B cell (primary cell): ENCODE data around the gene ONECUT1. TPM values are rescaled to one million over a fixed set of nuclear protein-coding genes. Genes with fewer than 3 reads are reported as not detected.

Source experiments
- ATAC-seq: fragments of 200-7000 bp; cut with Tn5 transposase; one replicate; pipeline ENCODE4 v1.10.0; 2021; ENCODE audit warnings: low read depth, mild to moderate bottlenecking, moderate number of reproducible peaks, moderate library complexity
- CTCF ChIA-PET: fragments of 350-600 bp; sonication (Branson Sonifier 250); formaldehyde crosslinking; loops from one replicate; lab custom pipeline; 2021; ENCODE audit warnings: antibody characterized with exemption, inconsistent platforms; lab: Charles Lee
- POLR2A ChIA-PET: fragments of 350-600 bp; sonication (Branson Sonifier 250); formaldehyde crosslinking; loops from one replicate; lab custom pipeline; 2021; ENCODE audit warnings: antibody characterized with exemption; lab: Charles Lee
- DNase-seq: peaks from one replicate; pipeline ENCODE4 v3.0.0; 2013
- H2AFZ ChIP-seq: 2 replicates; pipeline ENCODE4 v1.6.1; 2012; ENCODE audit warnings: mild to moderate bottlenecking, low read depth, low read length; ENCODE audit not compliant: insufficient read depth, poor library complexity, severe bottlenecking
- H3K27ac ChIP-seq, 2 donors: 1 replicate in 1 of 2; 2 replicates in 1 of 2; pipeline ENCODE4 v1.5.1; 2012 to 2013; ENCODE audit warnings: low read length in 2 of 2, mild to moderate bottlenecking in 2 of 2, moderate library complexity in 1 of 2
- H3K27me3 ChIP-seq, 4 experiments: fragments of 200-600 bp in 1 of 4; sonication (generic) in 1 of 4; replicated peaks in 1 of 4; 1 replicate in 2 of 4; 2 replicates in 2 of 4; pipeline versions ENCODE4 v1.6.1 to v1.7.0; 2013 to 2016; ENCODE audit warnings: low read length in 3 of 4, mild to moderate bottlenecking in 2 of 4, mixed read lengths in 1 of 4, moderate library complexity in 1 of 4; ENCODE audit not compliant: insufficient read depth in 4 of 4, control insufficient read depth in 3 of 4; ENCODE audit errors: control extremely low read depth in 1 of 4
- H3K36me3 ChIP-seq, 2 experiments: replicated peaks in 1 of 2; 1 replicate in 1 of 2; 2 replicates in 1 of 2; pipeline versions ENCODE4 v1.6.1 to v1.7.1; 2013; ENCODE audit warnings: low read length in 1 of 2; ENCODE audit not compliant: insufficient read depth in 2 of 2, control insufficient read depth in 1 of 2; ENCODE audit errors: control extremely low read depth in 1 of 2, extremely low read depth in 1 of 2
- H3K4me1 ChIP-seq, 2 donors: fragments of 200-600 bp in 1 of 2; sonication (generic) in 1 of 2; 1 replicate in 1 of 2; 2 replicates in 1 of 2; pipeline versions ENCODE4 v1.5.1 to v1.6.1; 2013 to 2017; ENCODE audit warnings: low read length in 2 of 2; ENCODE audit not compliant: control insufficient read depth in 2 of 2, insufficient read depth in 2 of 2
- H3K4me2 ChIP-seq: replicated peaks from 2 replicates; pipeline ENCODE3; 2012; ENCODE audit warnings: mild to moderate bottlenecking, low read depth, low read length; ENCODE audit not compliant: poor library complexity, severe bottlenecking
- H3K4me3 ChIP-seq, 5 experiments: fragments of 200-600 bp in 1 of 5; sonication (generic) in 1 of 5; 1 replicate in 3 of 5; 2 replicates in 2 of 5; pipeline versions ENCODE4 v1.5.1 to v1.7.0; 2011 to 2016; ENCODE audit warnings: low read length in 4 of 5, mild to moderate bottlenecking in 4 of 5, low read depth in 2 of 5, control low read depth in 1 of 5, moderate library complexity in 1 of 5; ENCODE audit not compliant: insufficient read depth in 1 of 5; ENCODE audit errors: control extremely low read depth in 1 of 5, extremely low read depth in 1 of 5
- H3K79me2 ChIP-seq: fragments of 200-600 bp; sonication (generic); one replicate; pipeline ENCODE4 v1.6.0; 2016; ENCODE audit warnings: low read length; ENCODE audit not compliant: control insufficient read depth, insufficient read depth
- H3K9ac ChIP-seq: fragments of 200-600 bp; sonication (generic); 2 replicates; pipeline ENCODE4 v1.6.1; 2017; ENCODE audit warnings: mild to moderate bottlenecking, low read length, moderate library complexity
- H3K9me3 ChIP-seq, 3 donors: one replicate each; pipeline versions ENCODE4 v1.6.1 to v1.7.1; 2013; ENCODE audit warnings: low read length in 2 of 3; ENCODE audit not compliant: control insufficient read depth in 2 of 3, insufficient read depth in 1 of 3; ENCODE audit errors: control extremely low read depth in 1 of 3
- H4K20me1 ChIP-seq: 2 replicates; pipeline ENCODE4 v1.6.0; 2012; ENCODE audit warnings: mild to moderate bottlenecking, low read length; ENCODE audit not compliant: insufficient read depth, control insufficient read depth, poor library complexity, severe bottlenecking
- H3K27ac Mint-ChIP-seq: one replicate; pipeline ENCODE4 v1.8.0; 2021; ENCODE audit warnings: mixed read lengths
- H3K27me3 Mint-ChIP-seq: one replicate; pipeline ENCODE4 v1.8.0; 2021; ENCODE audit warnings: mixed read lengths
- H3K4me1 Mint-ChIP-seq: one replicate; pipeline ENCODE4 v1.8.0; 2021; ENCODE audit warnings: mixed read lengths
- H3K4me3 Mint-ChIP-seq: one replicate; pipeline ENCODE4 v1.8.0; 2021; ENCODE audit warnings: mixed read lengths
- H3K9me3 Mint-ChIP-seq: one replicate; pipeline ENCODE4 v1.8.0; 2022; ENCODE audit warnings: mixed read lengths; ENCODE audit not compliant: insufficient read depth
- EZH2 ChIP-seq: IDR thresholded peaks from 2 replicates; pipeline ENCODE4 v1.6.1; 2012; ENCODE audit warnings: borderline replicate concordance, low read depth, mild to moderate bottlenecking, moderate library complexity, low read length; ENCODE audit not compliant: insufficient read depth, poor library complexity, severe bottlenecking
- WGBS: methylation state at CpG from one replicate; pipeline ENCODE4 v1.1.5; 2013; ENCODE audit warnings: missing lambda C conversion rate; ENCODE audit not compliant: insufficient coverage; 5-methylcytosine and 5-hydroxymethylcytosine counted together
- intact Hi-C: fragments of 100-400 bp; cut with micrococcal nuclease; formaldehyde crosslinking; loops from one replicate; pipeline ENCODE4 v1.10.0; 2022
- polyA plus RNA-seq: library from polyadenylated mRNA; depleted of rRNA; stranded (reverse); fragments of >200 nt; gene quantifications from 2 replicates; pipeline ENCODE4 v1.2.3, GENCODE V29; 2012
- total RNA-seq, 2 donors: library from RNA; stranded (reverse); fragments of 120-200 nt in 1 of 2; gene quantifications; 1 replicate in 1 of 2; 2 replicates in 1 of 2; pipeline versions ENCODE4 v1.2.3 to v1.2.4, GENCODE V29; 2013 to 2022
- TF ChIP-seq, protein P1 (sequence below): fragments of 200-600 bp; IDR thresholded peaks from one replicate; pipeline ENCODE4 v1.8.0; 2022; ENCODE audit warnings: antibody characterized with exemption, mild to moderate bottlenecking

ONECUT1 gene
- total and polyA plus RNA-seq, 2 donors (not counting 1 experiment from before 2014, with no cell fraction given), result not detected

DNA sequence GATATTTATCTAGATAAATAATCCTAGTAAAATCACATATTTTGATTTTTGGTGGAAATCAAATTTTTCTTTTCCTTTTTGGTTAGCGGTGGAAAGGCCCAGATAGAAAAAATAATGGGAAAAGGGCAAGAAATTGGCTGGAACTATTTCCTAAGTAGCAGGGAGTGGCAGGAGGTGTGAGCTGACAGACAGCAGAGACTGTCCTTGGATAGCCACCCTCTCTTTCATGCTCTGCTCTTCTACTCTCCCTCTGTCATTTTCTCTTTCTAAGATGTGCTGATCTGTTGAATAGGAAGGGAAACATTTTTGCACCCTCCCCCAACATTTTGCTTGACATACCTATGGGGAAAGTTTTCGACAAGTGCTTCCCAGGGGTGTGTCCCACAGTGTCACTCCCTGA lies 18.9 kb upstream of the ONECUT1 start:
- Histone ChIP-seq H3K36me3 (no peaks in the 10 kb centered on the region), H3K9me3 (peaks cover 0 to 14% (median 0%) of the 10 kb centered on the region in 3 donors), H3K27me3 (peaks cover 2 to 54% (median 47%) of the 10 kb centered on the region in 4 experiments), H3K4me1 (peaks cover 25 to 28% of the 10 kb centered on the region in 2 donors), H3K79me2 (no peaks in the 10 kb centered on the region), H2AFZ (no peak overlapping the region), H3K27ac (no peak overlapping the region), H3K4me3 (no peak overlapping the region), H3K9ac (no peak overlapping the region), H4K20me1 (no peaks in the 10 kb centered on the region), H3K4me2 (no peak overlapping the region)
- TF ChIP-seq, protein P1, sequence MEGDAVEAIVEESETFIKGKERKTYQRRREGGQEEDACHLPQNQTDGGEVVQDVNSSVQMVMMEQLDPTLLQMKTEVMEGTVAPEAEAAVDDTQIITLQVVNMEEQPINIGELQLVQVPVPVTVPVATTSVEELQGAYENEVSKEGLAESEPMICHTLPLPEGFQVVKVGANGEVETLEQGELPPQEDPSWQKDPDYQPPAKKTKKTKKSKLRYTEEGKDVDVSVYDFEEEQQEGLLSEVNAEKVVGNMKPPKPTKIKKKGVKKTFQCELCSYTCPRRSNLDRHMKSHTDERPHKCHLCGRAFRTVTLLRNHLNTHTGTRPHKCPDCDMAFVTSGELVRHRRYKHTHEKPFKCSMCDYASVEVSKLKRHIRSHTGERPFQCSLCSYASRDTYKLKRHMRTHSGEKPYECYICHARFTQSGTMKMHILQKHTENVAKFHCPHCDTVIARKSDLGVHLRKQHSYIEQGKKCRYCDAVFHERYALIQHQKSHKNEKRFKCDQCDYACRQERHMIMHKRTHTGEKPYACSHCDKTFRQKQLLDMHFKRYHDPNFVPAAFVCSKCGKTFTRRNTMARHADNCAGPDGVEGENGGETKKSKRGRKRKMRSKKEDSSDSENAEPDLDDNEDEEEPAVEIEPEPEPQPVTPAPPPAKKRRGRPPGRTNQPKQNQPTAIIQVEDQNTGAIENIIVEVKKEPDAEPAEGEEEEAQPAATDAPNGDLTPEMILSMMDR, result no peak
- TF ChIP-seq EZH2, result no peak
- H3K4me3 Mint-ChIP-seq, result no peak overlapping the region
- ATAC-seq (no peak), DNase-seq (no peak)
- peaks cover 12% of the 10 kb centered on the region for H3K4me1 Mint-ChIP-seq
- POLR2A ChIA-PET, result no interaction called here
- H3K27ac Mint-ChIP-seq, result no peak overlapping the region
- CTCF ChIA-PET, result no interaction called here
- intact Hi-C loops, result no loop called here
- H3K27me3 Mint-ChIP-seq, result peaks cover 70% of the 10 kb centered on the region
- H3K9me3 Mint-ChIP-seq, result no peaks in the 10 kb centered on the region
- WGBS, result no CpG with 5 or more reads among the region's 2 CpGs

DNA sequence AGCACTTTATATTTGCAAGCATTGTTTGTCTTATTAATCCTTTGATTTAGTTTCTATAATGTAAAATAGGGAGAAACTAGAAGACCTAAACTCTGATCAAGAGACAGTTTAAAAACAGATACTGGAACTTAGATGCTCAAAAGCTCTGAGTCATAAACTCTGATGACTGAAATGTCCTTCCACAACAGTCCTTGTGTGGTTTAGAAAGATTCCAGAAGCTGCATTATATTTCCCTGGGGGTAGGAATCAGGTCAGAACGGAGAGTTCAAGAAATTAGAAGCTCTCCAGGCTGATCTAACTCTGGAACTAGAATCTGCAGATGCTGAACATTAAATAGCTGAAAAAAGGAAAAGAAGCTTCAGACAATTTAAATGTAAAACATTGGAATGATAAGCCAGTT lies 18.3 kb upstream of the ONECUT1 start:
- DNase-seq, result no peak
- H3K4me2 ChIP-seq, result no peak overlapping the region
- H3K9ac ChIP-seq, result no peak overlapping the region
- peaks cover 15% of the 10 kb centered on the region for H3K4me1 Mint-ChIP-seq
- no peak overlapping the region for H2AFZ ChIP-seq
- WGBS, result 33% methylated on average over 1 of the region's 1 CpG
- H3K36me3 ChIP-seq, result no peaks in the 10 kb centered on the region
- CTCF ChIA-PET, result no interaction called here
- H3K27me3 ChIP-seq, result peaks cover 2 to 59% (median 50%) of the 10 kb centered on the region in 4 experiments
- H3K9me3 Mint-ChIP-seq, result no peaks in the 10 kb centered on the region
- intact Hi-C loops, result no loop called here
- no peaks in the 10 kb centered on the region for H3K79me2 ChIP-seq
- peaks cover 31 to 34% of the 10 kb centered on the region in 2 donors for H3K4me1 ChIP-seq
- peaks cover 0 to 19% (median 0%) of the 10 kb centered on the region in 3 donors for H3K9me3 ChIP-seq
- TF ChIP-seq EZH2, result no peak
- TF ChIP-seq, protein P1, result no peak
- no peak overlapping the region for H3K4me3 Mint-ChIP-seq
- H4K20me1 ChIP-seq, result no peaks in the 10 kb centered on the region
- ATAC-seq, result no peak
- no peak overlapping the region for H3K27ac ChIP-seq
- POLR2A ChIA-PET, result no interaction called here
- no peak overlapping the region for H3K4me3 ChIP-seq
- no peak overlapping the region for H3K27ac Mint-ChIP-seq
- H3K27me3 Mint-ChIP-seq, result peaks cover 68% of the 10 kb centered on the region
